Subcutaneous abdominal adipose tissue (tissue), 5 donors: ENCODE data around the gene REXO4.

Source experiments
- H3K27ac ChIP-seq: one replicate; pipeline ENCODE4 v1.7.0; 2013; ENCODE audit warnings: low read depth, mild to moderate bottlenecking, inconsistent platforms, low read length, moderate library complexity
- H3K27me3 ChIP-seq, 5 donors: one replicate each; pipeline ENCODE4 v1.7.0; 2013; ENCODE audit warnings: low read length in 5 of 5, inconsistent platforms in 1 of 5; ENCODE audit not compliant: control insufficient read depth in 5 of 5, insufficient read depth in 4 of 5
- H3K36me3 ChIP-seq, 5 donors: one replicate each; pipeline ENCODE4 v1.7.0; 2013; ENCODE audit warnings: low read length in 5 of 5; ENCODE audit not compliant: control insufficient read depth in 5 of 5, insufficient read depth in 5 of 5
- H3K4me1 ChIP-seq, 5 donors: one replicate each; pipeline ENCODE4 v1.7.0; 2013; ENCODE audit warnings: low read length in 5 of 5, mild to moderate bottlenecking in 3 of 5, moderate library complexity in 1 of 5; ENCODE audit not compliant: control insufficient read depth in 5 of 5, insufficient read depth in 5 of 5
- H3K4me3 ChIP-seq, 5 donors: one replicate each; pipeline ENCODE4 v1.7.0; 2013; ENCODE audit warnings: low read length in 5 of 5, low read depth in 1 of 5
- H3K9ac ChIP-seq, 5 donors: one replicate each; pipeline ENCODE4 v1.7.0; 2013; ENCODE audit warnings: low read length in 5 of 5, mild to moderate bottlenecking in 4 of 5, moderate library complexity in 3 of 5
- H3K9me3 ChIP-seq, 5 donors: one replicate each; pipeline ENCODE4 v1.7.0; 2013; ENCODE audit warnings: low read length in 5 of 5; ENCODE audit not compliant: control insufficient read depth in 5 of 5
- donor health status: healthy.
- donor health status: healthy.
- donor health status: healthy.
- donor health status: healthy.
- donor health status: healthy.

The REXO4 gene

GRCh38 chr9:133417541-133418461 lies at the start of gene REXO4:
Gene REXO4 (minus strand): TSS chr9:133418010. CDS start chr9:133417844, 166 bp downstream.
- Histone ChIP-seq H3K4me1 (peaks cover 6 to 30% (median 24%) of the 10 kb centered on the region in 5 donors), H3K4me3 (peak within 1 kb of the TSS; percentile 67 to 80 (median 79))

DNA sequence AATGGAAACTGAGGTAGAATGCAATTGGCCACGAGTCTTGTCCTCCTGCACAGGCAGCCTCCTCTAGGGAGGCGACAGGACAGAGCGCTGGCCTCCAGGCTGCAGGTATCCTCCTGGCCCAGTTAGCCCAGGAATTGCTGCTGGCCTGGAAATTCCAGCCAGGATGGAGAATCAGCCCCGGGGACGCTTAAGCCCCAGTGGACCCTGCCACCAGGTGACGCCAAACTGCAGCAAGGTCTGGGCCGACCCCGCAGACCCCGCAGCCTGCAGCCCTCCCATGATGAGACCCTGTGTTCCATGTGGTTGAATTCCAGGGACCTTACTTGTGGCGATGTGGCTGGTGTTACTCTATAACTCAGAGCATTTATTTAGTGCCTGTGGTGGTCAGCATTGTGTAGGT lies 49.3 kb upstream of the REXO4 start:
- Histone ChIP-seq H3K4me1 (peaks cover 0 to 20% (median 14%) of the 10 kb centered on the region in 5 donors), H3K9me3 (no peaks in the 10 kb centered on the region), H3K4me3 (no peak overlapping the region), H3K27ac (no peak overlapping the region), H3K27me3 (no peaks in the 10 kb centered on the region), H3K9ac (no peak overlapping the region), H3K36me3 (peaks cover 0 to 11% (median 4%) of the 10 kb centered on the region in 5 donors)

More at GRCh38 chr9:133417541-133418461, at the start of gene REXO4:
- Histone ChIP-seq H3K9ac (peak within 1 kb of the TSS; percentile 44 to 89 (median 84)), H3K27me3 (peaks cover 0 to 2% (median 0%) of the 10 kb centered on the region in 5 donors), H3K36me3 (peaks cover 3 to 26% (median 23%) of the 10 kb centered on the region in 5 donors), H3K27ac (peak within 1 kb of the TSS; percentile 41), H3K9me3 (no peaks in the 10 kb centered on the region)

- H3K27ac ChIP-seq = no peak overlapping the region
- no peaks in the 10 kb centered on the region for H3K9me3 ChIP-seq
- H3K9ac ChIP-seq = no peak overlapping the region
- H3K36me3 ChIP-seq = peaks cover 0 to 11% (median 4%) of the 10 kb centered on the region in 5 donors
- H3K27me3 ChIP-seq = no peaks in the 10 kb centered on the region
- H3K4me3 ChIP-seq = no peak overlapping the region
- H3K4me1 ChIP-seq = peaks cover 0 to 10% (median 6%) of the 10 kb centered on the region in 5 donors
These were observed 48.2 kb upstream of the REXO4 start for GRCh38 chr9:133465984-133466383.

DNA sequence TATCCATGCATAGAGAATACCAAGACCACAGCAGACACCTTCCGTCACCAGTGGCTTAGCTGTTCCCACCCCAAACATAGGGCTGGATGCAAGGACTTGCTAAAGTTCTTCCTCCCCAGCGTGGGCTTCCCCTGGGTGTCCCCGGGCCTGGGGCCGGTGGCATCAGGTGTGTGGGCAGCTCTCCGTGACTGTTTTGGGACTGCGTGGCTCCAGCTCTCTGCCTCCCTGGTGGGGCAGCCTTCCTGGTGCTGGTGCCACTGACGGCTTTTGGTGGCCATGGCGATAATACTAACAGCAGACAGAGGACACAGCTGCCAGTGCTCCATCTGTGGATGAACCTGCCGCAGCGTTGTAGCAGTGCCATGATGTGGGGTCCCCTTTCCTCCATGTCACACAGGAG lies 46.8 kb upstream of the REXO4 start:
- Histone ChIP-seq H3K4me1 (peaks cover 0 to 9% (median 6%) of the 10 kb centered on the region in 5 donors), H3K36me3 (peaks cover 0 to 11% (median 4%) of the 10 kb centered on the region in 5 donors), H3K9ac (peak overlapping the region in 1 of 5 donors; percentile 15), H3K9me3 (no peaks in the 10 kb centered on the region), H3K27ac (no peak overlapping the region), H3K4me3 (no peak overlapping the region), H3K27me3 (no peaks in the 10 kb centered on the region)

DNA sequence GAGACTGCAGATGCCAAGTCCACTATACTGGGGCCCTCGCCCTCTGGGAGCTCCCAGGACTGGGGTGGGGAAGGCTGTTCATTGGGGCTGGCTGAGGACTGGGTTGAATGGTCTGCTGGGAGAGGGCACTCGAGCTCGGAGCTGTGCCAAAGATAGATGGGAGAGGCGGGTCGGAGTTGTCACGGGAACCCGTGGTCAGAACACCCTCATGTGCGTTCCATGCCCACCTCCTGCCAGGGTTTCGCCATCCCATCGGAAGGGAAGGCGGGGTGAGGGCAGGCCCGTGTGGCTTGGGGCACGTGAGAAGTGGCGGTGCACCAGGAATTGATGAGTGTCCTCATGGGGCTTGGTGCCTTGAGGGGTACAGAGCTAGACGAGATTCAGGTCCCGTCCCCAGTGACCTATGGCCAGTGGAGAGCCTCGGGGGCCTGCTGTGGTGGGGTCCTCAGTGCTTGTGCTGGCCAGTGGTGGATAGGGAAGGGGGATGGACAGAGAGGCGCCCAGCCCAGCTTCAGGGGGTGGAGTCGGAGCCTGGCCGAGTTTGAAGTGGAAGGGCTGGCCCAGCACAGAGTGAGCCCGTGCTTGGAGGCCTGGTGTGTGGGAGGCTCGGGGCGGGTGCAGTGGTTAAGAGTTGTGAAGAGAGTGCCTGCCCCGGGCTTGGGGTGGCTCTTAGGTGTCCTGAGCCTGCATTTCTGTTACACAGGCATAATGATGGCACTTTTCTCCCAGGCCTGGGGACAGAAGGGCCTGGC lies 46.2 kb upstream of the REXO4 start:
- Histone ChIP-seq H3K9me3 (no peaks in the 10 kb centered on the region), H3K27me3 (no peaks in the 10 kb centered on the region), H3K9ac (peak overlapping the region in 1 of 5 donors; percentile 15), H3K4me1 (peaks cover 0 to 12% (median 10%) of the 10 kb centered on the region in 5 donors), H3K36me3 (peaks cover 0 to 10% (median 4%) of the 10 kb centered on the region in 5 donors), H3K4me3 (no peak overlapping the region), H3K27ac (no peak overlapping the region)

DNA sequence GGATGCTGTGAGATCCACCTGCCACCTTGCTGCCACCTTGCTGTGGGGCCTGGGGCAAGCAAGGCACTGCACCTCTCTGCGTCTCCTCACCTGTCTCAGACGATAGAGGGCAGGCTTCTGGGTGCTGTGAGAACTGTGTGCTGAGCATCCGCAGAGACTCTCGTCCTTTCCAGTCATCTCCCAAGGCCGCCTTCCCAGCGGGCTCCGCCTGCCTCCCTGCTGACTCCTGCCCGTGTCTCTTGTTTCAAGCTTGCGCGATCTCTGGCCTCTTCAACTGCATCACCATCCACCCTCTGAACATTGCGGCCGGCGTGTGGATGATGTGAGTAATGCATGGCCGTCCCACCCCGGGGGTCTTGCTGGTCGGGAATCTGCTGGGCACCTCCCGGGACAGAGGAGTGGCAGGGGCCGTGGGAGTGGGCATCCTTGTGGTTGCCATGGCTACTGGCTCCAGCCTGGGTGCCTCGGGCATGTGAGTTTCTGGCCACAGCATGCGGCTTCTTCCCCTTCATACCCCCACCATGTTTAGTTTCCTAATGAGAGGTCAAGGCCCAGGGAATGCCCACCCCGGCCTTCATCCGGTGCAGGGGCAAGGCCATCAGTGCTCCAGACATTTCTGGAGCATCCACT lies 45.5 kb upstream of the REXO4 start:
- peaks cover 0 to 15% (median 12%) of the 10 kb centered on the region in 5 donors for H3K4me1 ChIP-seq
- no peaks in the 10 kb centered on the region for H3K9me3 ChIP-seq
- H3K36me3 ChIP-seq = peaks cover 0 to 5% (median 4%) of the 10 kb centered on the region in 5 donors
- H3K4me3 ChIP-seq = no peak overlapping the region
- H3K9ac ChIP-seq = no peak overlapping the region
- no peaks in the 10 kb centered on the region for H3K27me3 ChIP-seq
- no peak overlapping the region for H3K27ac ChIP-seq

GRCh38 chr9:133461975-133462374 lies 44.2 kb upstream of the REXO4 start:
- Histone ChIP-seq H3K9ac (no peak overlapping the region), H3K36me3 (peaks cover 0 to 5% (median 3%) of the 10 kb centered on the region in 5 donors), H3K9me3 (no peaks in the 10 kb centered on the region), H3K4me3 (no peak overlapping the region), H3K27me3 (peaks cover 0 to 3% (median 0%) of the 10 kb centered on the region in 5 donors), H3K27ac (no peak overlapping the region), H3K4me1 (peaks cover 0 to 15% (median 12%) of the 10 kb centered on the region in 5 donors)

- Histone ChIP-seq H3K4me1 (peaks cover 0 to 15% (median 12%) of the 10 kb centered on the region in 5 donors), H3K36me3 (peaks cover 0 to 5% (median 3%) of the 10 kb centered on the region in 5 donors), H3K4me3 (peak overlapping the region in 4 of 5 donors; percentile 33 to 76 (median 62)), H3K9me3 (no peaks in the 10 kb centered on the region), H3K27me3 (peaks cover 0 to 3% (median 0%) of the 10 kb centered on the region in 5 donors), H3K27ac (peak overlapping the region; percentile 41), H3K9ac (peak overlapping the region in 4 of 5 donors; percentile 28 to 68 (median 58))
These were observed 42.8 kb upstream of the REXO4 start for GRCh38 chr9:133460405-133461175.
